GM03348 (cell line): ENCODE results near the gene ARID3B.
"Not testable (repeated sequence)": the region's sequence is repeated elsewhere in the genome, so short reads cannot be mapped to it uniquely, and the experiment has no call there.

Source experiments
- DNase-seq: peaks from one replicate; pipeline ENCODE4 v3.0.0; 2012; ENCODE audit warnings: low spot score

The ARID3B gene

DNA sequence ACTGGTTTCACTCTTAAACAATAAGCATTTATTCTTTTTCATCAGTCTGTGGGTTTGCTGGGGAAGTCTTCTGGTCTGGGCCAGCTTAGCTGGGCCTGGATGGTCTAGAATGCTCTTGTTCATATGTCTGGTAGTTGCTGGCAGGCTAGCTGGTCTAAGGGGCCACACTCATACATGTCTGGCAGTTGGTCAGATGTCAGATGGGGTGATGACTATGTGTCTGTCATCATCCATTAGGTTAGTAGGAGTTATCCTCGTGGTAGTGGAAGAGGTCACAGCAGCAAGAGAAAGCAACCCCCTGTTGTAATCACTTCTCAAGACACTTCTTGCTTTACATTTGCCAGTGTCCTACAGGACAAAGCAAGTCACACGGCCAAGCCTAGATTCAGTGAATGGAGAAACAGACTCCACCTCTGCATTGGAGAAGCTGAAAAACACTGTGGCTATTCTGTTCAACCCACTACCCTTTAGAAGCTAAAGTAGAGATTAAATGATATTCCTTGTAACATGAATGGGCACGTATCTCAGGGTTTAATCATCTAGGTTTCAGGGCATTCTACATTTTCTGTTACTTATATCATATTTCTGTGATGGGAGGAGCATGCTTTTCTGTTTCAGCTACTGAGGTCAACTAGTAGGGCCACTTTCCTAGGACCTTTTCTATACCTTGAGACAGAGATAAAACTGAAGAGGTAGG is 5.5 kb upstream of the ARID3B start:
- no peak for DNase-seq

GRCh38 chr15:74537736-74538135 is 3.3 kb upstream of the ARID3B start:
- DNase-seq, result no peak

- not testable (repeated sequence) for DNase-seq
These were observed 1.5 kb upstream of the ARID3B start for GRCh38 chr15:74539521-74539920.

GRCh38 chr15:74540161-74540760 is 759 bp upstream of the ARID3B start:
- DNase-seq, result no peak

DNA sequence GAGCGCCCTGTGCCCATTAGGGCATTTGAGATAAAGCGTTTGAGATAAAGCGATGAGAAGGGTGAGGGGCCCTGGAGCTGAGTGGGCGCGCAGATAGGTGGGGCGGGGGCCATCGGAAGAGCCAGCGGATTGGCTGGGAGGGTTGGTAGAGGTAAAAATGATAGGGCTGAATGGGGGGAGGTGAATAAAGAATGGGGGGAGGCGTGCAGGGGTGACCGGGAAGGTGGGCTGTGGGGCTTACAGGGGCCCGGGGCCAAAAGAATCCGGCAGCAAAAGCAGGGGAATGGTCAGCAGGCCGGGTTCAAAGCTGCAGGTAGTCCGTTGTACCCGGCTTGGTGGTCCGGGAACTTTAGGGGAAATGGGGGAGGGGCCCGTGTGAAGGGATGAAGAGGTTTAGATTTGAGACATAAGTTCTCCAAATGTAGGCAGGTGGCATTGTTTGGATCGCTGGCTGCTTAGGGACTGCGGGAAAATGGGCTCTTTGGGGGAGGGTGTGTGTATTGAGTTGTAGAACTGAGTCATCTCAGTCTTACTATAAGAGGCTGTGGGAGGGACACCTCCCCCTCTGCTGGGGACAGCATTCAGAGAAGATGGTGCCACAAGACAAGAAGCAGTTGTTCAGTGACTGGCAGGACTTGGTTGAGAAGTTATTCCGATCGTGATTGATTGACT is 610 bp downstream of the ARID3B start:
- peak; percentile 51 for DNase-seq

DNA sequence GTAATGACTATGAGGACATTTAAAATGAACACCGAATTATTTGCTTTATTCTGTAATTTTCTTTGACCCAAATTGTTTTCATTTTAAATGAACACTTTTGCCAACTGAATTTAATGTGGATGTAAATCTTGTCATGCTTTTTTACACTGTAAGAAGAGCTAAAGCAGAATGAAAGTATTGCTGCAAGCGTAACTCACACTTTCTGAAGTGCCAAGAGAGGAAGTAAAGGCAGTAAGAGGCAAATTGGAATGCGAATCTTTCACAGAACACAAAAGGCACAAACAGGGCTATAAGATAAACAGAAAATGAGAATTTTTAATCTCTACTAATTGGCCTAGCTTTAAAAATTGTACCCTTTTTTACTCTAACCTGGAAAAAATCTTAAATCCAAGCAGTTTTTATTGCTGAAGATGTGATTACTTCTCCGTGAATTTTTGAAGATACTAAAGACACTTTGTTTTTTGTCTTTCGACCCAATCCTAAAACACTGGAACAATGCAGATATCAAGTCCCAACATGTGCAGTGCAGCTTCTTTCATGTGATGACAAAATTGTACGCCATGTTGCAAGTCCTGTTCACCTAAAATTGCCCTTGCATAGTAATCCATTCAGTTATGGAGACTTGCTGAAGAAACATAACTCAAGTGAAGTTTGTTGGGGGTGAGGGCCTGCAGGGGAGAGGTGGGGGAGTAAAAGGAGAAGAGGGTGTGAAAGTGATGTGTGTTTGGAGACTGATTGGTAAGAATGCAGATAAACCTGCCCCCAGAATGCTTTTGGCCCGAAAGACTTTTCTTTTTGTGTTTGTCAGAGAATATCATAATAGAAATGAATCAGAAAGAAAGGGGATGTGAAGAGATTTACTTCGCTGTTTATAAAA is 1.4 kb downstream of the ARID3B start:
- DNase-seq, result no peak

GRCh38 chr15:74543043-74543422 is 2.0 kb downstream of the ARID3B start:
- no peak for DNase-seq

GRCh38 chr15:74543583-74543982 is 2.6 kb downstream of the ARID3B start:
- DNase-seq, result no peak

DNA sequence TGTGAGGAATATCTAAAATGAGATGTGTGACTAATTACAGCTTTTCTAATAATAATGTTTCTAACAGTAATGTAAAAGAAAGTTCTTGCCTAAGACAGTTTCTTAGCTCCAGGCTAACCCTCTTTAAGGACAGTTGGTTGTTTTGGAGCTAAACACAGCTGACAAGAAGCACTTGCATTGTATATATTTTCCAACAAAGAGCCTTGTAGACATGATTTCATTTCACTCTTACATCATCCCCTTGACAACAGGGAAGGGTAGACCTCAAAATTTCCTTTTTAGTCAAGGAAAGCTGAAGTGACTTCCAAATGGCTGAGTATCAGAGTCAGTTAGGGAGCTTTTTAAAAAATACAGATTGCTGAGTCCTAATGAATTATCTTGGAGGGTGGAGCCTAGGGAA is 4.1 kb downstream of the ARID3B start:
- no peak for DNase-seq

DNA sequence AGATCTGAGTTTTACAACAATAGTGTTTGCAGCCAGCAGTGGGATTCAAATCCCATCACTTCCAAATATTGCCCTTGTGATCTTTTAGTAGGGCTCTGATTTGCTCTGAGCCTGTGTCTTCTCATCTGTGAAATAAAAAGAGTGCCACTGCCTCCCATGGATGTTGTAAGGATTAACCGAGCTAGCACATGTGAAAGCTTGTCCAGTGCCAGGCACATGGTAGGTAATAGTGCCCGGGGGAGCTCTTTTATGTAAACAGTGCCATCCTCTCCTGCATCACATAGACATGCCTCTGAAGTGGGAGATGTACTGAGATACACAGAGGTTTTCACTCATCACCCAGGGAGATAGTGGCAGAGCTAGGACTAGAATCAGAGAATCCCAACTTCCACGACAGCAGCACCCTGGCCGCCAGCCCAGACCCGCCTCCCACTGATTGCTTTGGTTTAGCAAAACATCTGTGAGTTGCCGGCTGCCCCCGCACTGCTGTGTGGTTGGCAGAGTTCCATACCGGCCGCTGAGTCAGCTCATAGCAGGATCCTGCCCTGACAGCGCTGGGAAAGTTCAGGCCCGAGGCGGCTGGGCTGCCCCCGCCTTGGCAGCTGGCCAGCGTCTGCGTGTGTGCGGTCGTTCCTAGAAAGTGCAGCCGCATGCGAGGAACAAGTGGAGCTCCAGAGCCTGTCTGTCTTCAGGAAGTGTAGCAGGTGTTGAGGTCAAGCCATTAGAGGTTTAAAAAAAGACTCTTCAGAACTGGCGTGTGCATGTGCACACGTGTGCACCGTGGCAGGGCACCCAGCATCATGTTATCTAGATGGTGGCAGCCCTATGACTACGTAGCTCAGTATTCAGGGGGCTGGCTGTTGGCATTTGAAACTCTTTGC is 5.0 kb downstream of the ARID3B start:
- peak; percentile 97 for DNase-seq

DNA sequence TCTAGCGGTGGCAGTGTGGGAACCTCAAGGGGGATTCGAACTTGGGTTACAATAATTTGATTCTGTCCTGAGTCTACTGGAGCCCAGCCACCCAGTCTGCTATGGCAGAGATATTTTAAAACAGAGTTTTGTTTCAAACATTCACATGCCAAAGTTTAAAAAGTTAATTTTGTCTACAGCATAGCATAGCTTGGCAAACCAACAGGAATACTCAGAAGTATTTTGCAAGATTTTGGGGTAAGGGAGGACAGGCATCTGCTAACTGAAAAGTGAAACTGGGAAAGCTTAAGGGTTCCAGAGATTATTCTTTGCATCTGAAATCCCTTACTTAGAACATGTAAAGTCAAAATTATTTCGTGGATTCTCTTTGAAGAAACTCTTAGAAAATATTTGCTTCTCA is 6.6 kb downstream of the ARID3B start:
- DNase-seq, result no peak

DNA sequence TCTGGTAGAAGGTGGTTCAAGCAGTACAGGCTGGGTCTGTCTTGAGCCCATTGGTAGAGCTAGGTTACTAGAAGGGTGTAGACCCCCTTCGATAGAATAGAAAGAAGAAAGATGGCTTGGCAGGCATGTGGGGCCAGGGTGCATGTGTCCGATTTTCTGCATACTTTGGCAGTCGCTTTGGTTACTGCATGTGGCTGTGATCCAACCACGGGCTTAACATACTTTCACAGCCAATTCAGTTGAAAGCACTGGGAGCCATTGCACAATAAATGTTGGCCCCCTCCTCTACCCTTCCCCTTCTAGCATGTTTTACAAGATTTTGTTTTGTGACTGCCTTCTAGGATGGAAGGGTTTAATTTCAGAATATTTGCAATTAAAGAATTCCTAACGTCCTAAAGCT is 7.2 kb downstream of the ARID3B start:
- no peak for DNase-seq

DNA sequence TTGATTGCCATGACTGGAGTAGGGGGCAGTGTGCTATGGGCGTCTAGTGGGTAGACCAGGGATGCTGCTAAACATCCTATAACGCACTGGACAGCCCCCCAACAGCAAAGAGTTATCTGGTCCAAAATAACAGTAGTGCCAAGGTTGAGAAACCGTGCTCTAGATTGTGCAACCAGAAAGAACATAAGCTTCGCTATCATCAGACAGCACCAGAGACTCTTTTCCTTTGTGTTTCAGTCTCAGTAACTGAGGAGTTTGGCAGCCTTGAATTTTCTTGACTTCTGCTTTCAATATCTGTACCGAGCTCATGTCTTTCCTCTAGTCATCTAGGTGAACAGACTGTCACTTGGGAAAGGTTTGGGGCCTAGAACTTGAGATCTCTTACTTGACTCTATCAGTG is 8.8 kb downstream of the ARID3B start:
- DNase-seq, result no peak

GRCh38 chr15:74551714-74552113 is 10.7 kb downstream of the ARID3B start:
- DNase-seq, result no peak

GRCh38 chr15:74552773-74553441 is 11.9 kb downstream of the ARID3B start:
- DNase-seq, result no peak

GRCh38 chr15:74555192-74555591 is 14.2 kb downstream of the ARID3B start:
- DNase-seq, result no peak

GRCh38 chr15:74558706-74559105 is 17.7 kb downstream of the ARID3B start:
- no peak for DNase-seq

DNA sequence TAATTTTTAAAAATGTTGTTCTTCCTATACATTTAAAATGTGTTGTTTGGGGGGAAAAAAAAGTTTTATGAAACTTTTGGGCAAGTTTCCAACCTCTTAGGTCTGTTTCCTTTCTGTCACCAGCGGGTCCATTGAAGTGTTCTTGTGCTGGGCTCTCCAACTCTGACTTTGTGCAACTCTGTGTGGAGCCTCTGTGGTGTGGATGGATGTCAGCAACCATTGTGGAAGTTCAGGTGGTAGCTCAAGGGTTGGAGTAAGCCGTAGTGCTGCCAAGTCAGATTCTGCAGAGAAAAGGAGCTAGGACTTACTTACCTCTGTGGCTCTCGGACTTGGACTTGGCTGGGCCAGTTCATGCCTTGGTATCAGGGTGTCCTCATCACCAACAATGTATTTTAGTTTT is 22.4 kb downstream of the ARID3B start:
- DNase-seq, result no peak

DNA sequence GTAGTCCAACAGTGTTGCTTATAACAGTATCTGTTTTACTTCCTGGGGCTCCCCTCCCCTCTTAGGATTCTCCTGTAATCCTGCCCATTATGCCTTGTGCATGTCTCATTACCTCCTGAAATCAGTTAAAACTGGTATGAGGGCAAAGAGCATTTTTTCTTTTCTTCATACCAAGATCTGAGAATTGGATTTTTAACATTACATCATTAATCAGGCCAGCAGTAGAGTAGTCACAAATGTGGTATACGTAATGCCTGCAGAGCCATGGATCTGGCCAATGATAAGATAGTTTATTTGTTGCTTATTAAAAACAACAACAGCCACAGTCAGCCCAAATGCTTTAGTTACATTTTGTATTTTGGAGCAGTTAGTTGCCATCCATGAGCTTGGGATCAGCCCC is 23.2 kb downstream of the ARID3B start:
- DNase-seq, result no peak

- DNase-seq, result no peak
These were observed 24.5 kb downstream of the ARID3B start for GRCh38 chr15:74565381-74566085.
